Measurements from ENCODE around the gene FBXL13.

- TF ChIP-seq POLR2A (IDR thresholded peaks at IDR 0.05; ENCODE audit: control extremely low read depth in 1 of 2, low read depth in 2 of 2, low read length in 2 of 2) (no peak), MAX (IDR thresholded peaks at IDR 0.05) (no peak), CTCF (IDR thresholded peaks at IDR 0.05; ENCODE audit: control extremely low read depth in 1 of 3, insufficient read depth in 1 of 3, low read depth in 1 of 3, low read length in 3 of 3) (no peak), TAF1 (IDR thresholded peaks at IDR 0.05; ENCODE audit: low read depth, low read length) (no peak), ZNF274 (IDR thresholded peaks at IDR 0.05; ENCODE audit: borderline replicate concordance, extremely low read depth, low read length) (no peak), CBX8 (IDR thresholded peaks at IDR 0.05; ENCODE audit: borderline replicate concordance, low read depth, low read length) (no peak), KDM1A (IDR thresholded peaks at IDR 0.05; ENCODE audit: borderline replicate concordance, low read length) (no peak), CEBPB (IDR thresholded peaks at IDR 0.05; ENCODE audit: low read depth, low read length) (no peak)
Measured at GRCh38 chr7:102869195-102869594, 205.4 kb downstream of the FBXL13 start.

All from H1 (cell line).